NCI-H524 treated with DMSO at 0.1 percent for 48 hours (cell line): Measurements from ENCODE around the gene RCC2.

Experiments
- DNase-seq: peaks from one replicate; lab custom pipeline; 2025; lab: John Stamatoyannopoulos, UW

Gene RCC2

GRCh38 chr1:17371896-17372295, 67.6 kb downstream of the RCC2 start, which contains the start of gene PADI6:
Gene PADI6 (plus strand): TSS chr1:17372196. CDS start chr1:17372246, 50 bp downstream.
- DNase-seq, result no peak

GRCh38 chr1:17370618-17371017, 68.9 kb downstream of the RCC2 start:
- no peak for DNase-seq

GRCh38 chr1:17369466-17369865, 70.0 kb downstream of the RCC2 start:
- DNase-seq, result no peak

- DNase-seq, result no peak
Observed at GRCh38 chr1:17365293-17365692, 74.2 kb downstream of the RCC2 start.

GRCh38 chr1:17363771-17364170, 75.7 kb downstream of the RCC2 start:
- no peak for DNase-seq

GRCh38 chr1:17363351-17363750, 76.1 kb downstream of the RCC2 start:
- no peak for DNase-seq

- DNase-seq, result no peak
Observed at GRCh38 chr1:17361687-17362086, 77.8 kb downstream of the RCC2 start.

GRCh38 chr1:17360272-17360956, 79.1 kb downstream of the RCC2 start:
- DNase-seq, result no peak

GRCh38 chr1:17359808-17360207, 79.7 kb downstream of the RCC2 start:
- no peak for DNase-seq

- DNase-seq, result no peak
Observed at GRCh38 chr1:17359031-17359430, 80.4 kb downstream of the RCC2 start.

GRCh38 chr1:17358557-17358956, 80.9 kb downstream of the RCC2 start:
- no peak for DNase-seq
